Endothelial cell of umbilical vein (primary cell): ENCODE data around the gene PLEKHA8. TPM values are rescaled to one million over a fixed set of nuclear protein-coding genes. Genes with fewer than 3 reads are reported as not detected.

Source experiments
- BruUV-seq: library from RNA; stranded (reverse); fragments of 400-500 nt; replicated peaks from 2 replicates; lab custom pipeline; 2021; lab: Mats Ljungman, UMichigan
- CTCF ChIA-PET: fragments of 300-600, 350-600 bp; sonication (Branson Sonifier 250); formaldehyde crosslinking; loops from one replicate; lab custom pipeline; 2021; ENCODE audit warnings: antibody characterized with exemption, inconsistent platforms; lab: Charles Lee
- POLR2A ChIA-PET: fragments of 300-600, 350-600 bp; sonication (Branson Sonifier 250); formaldehyde crosslinking; loops from one replicate; lab custom pipeline; 2021; ENCODE audit warnings: antibody characterized with exemption, inconsistent platforms; lab: Charles Lee
- DNase-seq: peaks from one replicate; pipeline ENCODE4 v3.0.0-alpha.2; 2011; ENCODE audit warnings: low read depth, low spot score
- FAIRE-seq: peaks from 2 replicates; lab custom pipeline; 2011; peaks lifted over from hg19 to GRCh38; lab: Jason Lieb, UNC
- H2AFZ ChIP-seq: 2 replicates; pipeline ENCODE4 v1.6.0; 2012; ENCODE audit warnings: low read depth, low read length, control low read depth, inconsistent platforms
- H3K27ac ChIP-seq: 2 replicates; pipeline ENCODE4 v1.5.1; 2011; ENCODE audit warnings: low read depth, mild to moderate bottlenecking, control low read depth, low read length, moderate library complexity; ENCODE audit not compliant: insufficient read depth
- H3K27me3 ChIP-seq, 2 experiments: 2 replicates each; pipeline versions ENCODE4 v1.6.0 to v1.6.1; 2011; ENCODE audit warnings: low read length in 2 of 2, mixed read lengths in 1 of 2; ENCODE audit not compliant: control insufficient read depth in 2 of 2, insufficient read depth in 2 of 2
- H3K36me3 ChIP-seq, 2 experiments: 2 replicates in 1 of 2; 3 replicates in 1 of 2; pipeline ENCODE4 v1.5.1; 2011; ENCODE audit warnings: low read length in 2 of 2, mild to moderate bottlenecking in 1 of 2, moderate library complexity in 1 of 2; ENCODE audit not compliant: control insufficient read depth in 2 of 2, insufficient read depth in 2 of 2; ENCODE audit errors: extremely low read depth in 1 of 2
- H3K4me1 ChIP-seq: 3 replicates; pipeline ENCODE4 v1.5.1; 2011; ENCODE audit warnings: mild to moderate bottlenecking, low read length; ENCODE audit not compliant: control insufficient read depth, insufficient read depth; ENCODE audit errors: extremely low read depth
- H3K4me2 ChIP-seq: 2 replicates; pipeline ENCODE4 v1.6.1; 2011; ENCODE audit warnings: low read length, control low read depth, mixed read lengths; ENCODE audit not compliant: insufficient read depth
- H3K4me3 ChIP-seq, 3 experiments: fragments of 200-600 bp in 1 of 3; sonication (generic), shearing (Covaris generic) in 1 of 3; replicated peaks in 1 of 3; 2 replicates each; pipeline ENCODE4 v1.5.1; 2011 to 2016; ENCODE audit warnings: control low read depth in 3 of 3, low read length in 3 of 3, mild to moderate bottlenecking in 2 of 3, inconsistent platforms in 1 of 3, low read depth in 1 of 3, moderate library complexity in 1 of 3; ENCODE audit not compliant: insufficient read depth in 1 of 3
- H3K79me2 ChIP-seq: 2 replicates; pipeline ENCODE4 v1.6.0; 2012; ENCODE audit warnings: low read length, inconsistent platforms; ENCODE audit not compliant: control insufficient read depth, insufficient read depth
- H3K9ac ChIP-seq: replicated peaks from 2 replicates; pipeline ENCODE3; 2011; ENCODE audit warnings: low read length, control low read depth; ENCODE audit not compliant: insufficient read depth; ENCODE audit errors: extremely low read depth
- H3K9me1 ChIP-seq: replicated peaks from 3 replicates; pipeline ENCODE4 v1.6.0; 2011; ENCODE audit warnings: mild to moderate bottlenecking, low read length; ENCODE audit not compliant: control insufficient read depth, insufficient read depth; ENCODE audit errors: extremely low read depth
- H3K9me3 ChIP-seq: replicated peaks from 2 replicates; pipeline ENCODE4 v1.5.1; 2012; ENCODE audit warnings: low read length, inconsistent platforms; ENCODE audit not compliant: control insufficient read depth, insufficient read depth
- H4K20me1 ChIP-seq: replicated peaks from 2 replicates; pipeline ENCODE3; 2011; ENCODE audit warnings: mild to moderate bottlenecking, low read length; ENCODE audit not compliant: control insufficient read depth, insufficient read depth; ENCODE audit errors: extremely low read depth
- CTCF ChIP-seq, 2 donors: IDR thresholded peaks; 1 replicate in 1 of 2; 2 replicates in 1 of 2; pipeline ENCODE4 v1.5.1; 2011; ENCODE audit warnings: low read length in 2 of 2, mild to moderate bottlenecking in 2 of 2, moderate library complexity in 2 of 2, control low read depth in 1 of 2, inconsistent platforms in 1 of 2, low read depth in 1 of 2; ENCODE audit not compliant: insufficient read depth in 1 of 2; ENCODE audit errors: extremely low read depth in 1 of 2
- EZH2 ChIP-seq: IDR thresholded peaks from 2 replicates; pipeline ENCODE4 v1.6.1; 2012; ENCODE audit warnings: borderline replicate concordance, low read depth, mild to moderate bottlenecking, moderate library complexity, low read length, inconsistent platforms; ENCODE audit not compliant: severe bottlenecking
- JUN ChIP-seq: IDR thresholded peaks from 2 replicates; pipeline ENCODE4 v1.6.1; 2011; ENCODE audit warnings: borderline replicate concordance, low read depth; ENCODE audit not compliant: insufficient read length, insufficient read depth
- POLR2A ChIP-seq: IDR thresholded peaks from 2 replicates; pipeline ENCODE4 v1.6.1; 2012; ENCODE audit warnings: low read depth, mild to moderate bottlenecking, control low read depth, low read length
- dilution Hi-C: fragments of 300-500 bp; cut with MboI; formaldehyde crosslinking; loops from one replicate; pipeline ENCODE4 v1.15.0; 2019; ENCODE audit warnings: low sequenced_read_pairs; ENCODE audit not compliant: extremely low pct_ligation_motif_present
- intact Hi-C: fragments of 100-400 bp; cut with micrococcal nuclease; formaldehyde crosslinking; loops from one replicate; pipeline ENCODE4 v1.10.0; 2022
- polyA plus RNA-seq, 4 experiments: library from polyadenylated mRNA; depleted of rRNA in 3 of 4; stranded (reverse) in 3 of 4; unstranded in 1 of 4; fragments of >200 nt; gene quantifications; 2 replicates each; pipeline versions ENCODE4 v1.2.1 to v1.2.3, GENCODE V29; 2011 to 2012; ENCODE audit warnings: missing spikeins in 1 of 4
- total RNA-seq: library from RNA; stranded (reverse); gene quantifications from 2 replicates; pipeline ENCODE4 v1.2.3, GENCODE V29; 2021

The PLEKHA8 gene
- total and polyA plus RNA-seq, 2 donors (not counting 3 experiments of a cell fraction or from before 2014, with no cell fraction given), result 4.5 to 19.8 TPM

- POLR2A ChIA-PET, result no interaction called here
Measured at GRCh38 chr7:30166155-30166840, 138.1 kb downstream of the PLEKHA8 start.

More at GRCh38 chr7:30166155-30166840, 138.1 kb downstream of the PLEKHA8 start:
- BruUV-seq, result no TSS peak
- no peaks in the 10 kb centered on the region for H3K9me3 ChIP-seq
- H4K20me1 ChIP-seq, result no peaks in the 10 kb centered on the region
- no peaks in the 10 kb centered on the region for H3K36me3 ChIP-seq
- H3K9ac ChIP-seq, result no peak overlapping the region
- no peak overlapping the region for H3K4me2 ChIP-seq
- H3K9me1 ChIP-seq, result no peaks in the 10 kb centered on the region
- intact Hi-C loops, result no loop called here
- CTCF ChIA-PET, result no interaction called here
- DNase-seq (no peak), FAIRE-seq (no peak)
- H3K4me1 ChIP-seq, result peaks cover 31% of the 10 kb centered on the region
- no peak overlapping the region for H2AFZ ChIP-seq
- H3K79me2 ChIP-seq, result no peaks in the 10 kb centered on the region
- no peak overlapping the region for H3K27ac ChIP-seq
- H3K27me3 ChIP-seq, result peaks cover 3 to 4% of the 10 kb centered on the region in 2 experiments
- no peak overlapping the region for H3K4me3 ChIP-seq
- dilution Hi-C loops, result no loop called here
- no peak for TF ChIP-seq JUN
- no peak for TF ChIP-seq POLR2A
- TF ChIP-seq EZH2, result no peak
- no peak for TF ChIP-seq CTCF (IDR thresholded peaks at IDR 0.05; ENCODE audit: extremely low read depth in 1 of 2, insufficient read depth in 1 of 2, low read depth in 1 of 2, low read length in 2 of 2)
